ENCODE data around the gene ASXL1.
"Not testable (repeated sequence)": the region's sequence is repeated elsewhere in the genome, so short reads cannot be mapped to it uniquely, and the experiment has no call there.

Gene ASXL1

GRCh38 chr20:32357869-32358631 is at the start of gene ASXL1:
Gene ASXL1, plus strand, starts transcription at chr20:32358331. Its CDS starts 445 bp downstream, at chr20:32358776.
- peak; percentile 97 for DNase-seq

GRCh38 chr20:32312718-32313424 is 45.3 kb upstream of the ASXL1 start:
- DNase-seq = no peak

DNA sequence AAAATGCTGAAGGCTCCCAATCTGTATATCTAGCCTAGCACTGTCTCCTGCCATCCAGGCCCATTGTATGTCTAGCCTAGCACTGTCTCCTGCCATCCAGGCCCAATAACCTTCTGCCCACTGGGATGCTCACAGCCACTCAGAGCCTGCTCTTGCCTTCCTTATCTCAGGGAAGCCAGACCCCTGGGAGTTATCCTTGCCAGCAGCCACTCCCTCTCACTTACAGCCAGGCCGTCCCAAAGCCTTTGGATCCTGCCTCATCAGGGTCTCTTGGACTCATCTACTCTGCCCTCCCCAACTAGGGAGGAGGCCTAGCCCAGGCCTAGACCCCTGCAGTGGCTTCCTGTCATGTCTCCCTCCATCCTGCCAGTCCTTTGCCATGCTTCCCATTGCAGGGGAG is 43.4 kb upstream of the ASXL1 start:
- DNase-seq = no peak

GRCh38 chr20:32315399-32315798 is 42.7 kb upstream of the ASXL1 start:
- DNase-seq = no peak

GRCh38 chr20:32315891-32316290 is 42.2 kb upstream of the ASXL1 start:
- DNase-seq = no peak

DNA sequence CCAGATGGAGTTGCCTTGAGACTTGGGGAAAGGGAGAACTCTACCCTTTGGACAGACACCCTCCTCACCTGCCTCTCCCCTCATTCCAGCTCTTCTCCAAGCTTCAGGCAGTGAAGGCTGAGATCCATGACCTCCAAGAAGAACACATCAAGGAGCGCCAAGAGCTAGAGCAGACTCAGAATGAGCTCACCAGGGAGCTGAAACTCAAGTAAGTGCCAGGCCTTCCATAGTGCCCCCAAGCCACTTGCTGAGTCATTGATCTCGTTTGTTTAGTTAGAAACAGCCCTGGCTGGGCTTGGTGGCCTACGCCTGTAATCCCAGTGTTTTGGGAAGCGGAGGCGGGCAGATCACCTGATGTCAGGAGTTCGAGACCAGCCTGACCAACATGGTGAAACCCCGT is 41.5 kb upstream of the ASXL1 start:
- DNase-seq = no peak

DNA sequence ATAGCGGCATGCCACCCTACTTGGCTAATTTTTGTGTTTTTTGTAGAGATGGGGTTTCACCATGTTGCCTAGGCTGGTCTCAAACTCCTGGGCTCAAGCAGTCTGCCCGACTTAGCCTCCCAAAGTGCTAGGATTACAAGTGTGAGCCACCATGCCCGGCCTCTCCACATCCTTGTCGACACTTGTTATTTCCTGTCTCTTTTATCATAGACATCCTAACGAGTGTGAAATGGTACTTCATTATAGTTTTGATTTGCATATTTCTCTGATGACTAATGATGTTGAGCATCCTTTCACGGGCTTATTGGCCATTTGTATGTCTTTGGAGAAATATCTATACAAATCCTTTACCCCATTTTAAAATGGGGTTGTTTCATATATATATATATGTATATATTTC is 39.0 kb upstream of the ASXL1 start:
- no peak for DNase-seq

GRCh38 chr20:32320305-32320704 is 37.8 kb upstream of the ASXL1 start:
- DNase-seq = no peak

- no peak for DNase-seq
Measured at GRCh38 chr20:32321390-32321789, 36.7 kb upstream of the ASXL1 start.

GRCh38 chr20:32322260-32322659 is 35.9 kb upstream of the ASXL1 start:
- not testable (repeated sequence) for DNase-seq

GRCh38 chr20:32323761-32324160 is 34.4 kb upstream of the ASXL1 start:
- DNase-seq = not testable (repeated sequence)

GRCh38 chr20:32325706-32326503 is 32.2 kb upstream of the ASXL1 start:
- DNase-seq = peak; percentile 97

GRCh38 chr20:32326504-32326845 is 31.7 kb upstream of the ASXL1 start:
- DNase-seq = peak; percentile 94

GRCh38 chr20:32327087-32327681 is 30.9 kb upstream of the ASXL1 start:
- peak; percentile 36 for DNase-seq

- DNase-seq = peak; percentile 81
Measured at GRCh38 chr20:32329817-32330554, 28.1 kb upstream of the ASXL1 start.

DNA sequence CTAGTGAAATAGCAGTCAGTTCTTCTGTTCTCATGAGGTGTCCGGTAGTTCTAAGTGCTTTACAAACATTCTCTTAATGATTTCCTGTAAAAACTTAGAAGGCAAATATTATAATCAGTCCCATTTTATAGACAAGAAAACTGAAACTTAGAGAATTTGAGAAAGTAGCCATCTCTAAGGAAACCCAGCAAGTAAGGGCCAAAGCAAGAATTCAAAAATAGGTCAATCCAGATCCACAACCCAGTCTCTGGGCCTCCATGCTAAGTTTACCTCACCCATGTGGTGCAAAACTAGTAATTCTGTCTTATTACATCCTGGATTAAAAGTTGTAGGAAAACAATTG is 27.6 kb upstream of the ASXL1 start:
- no peak for DNase-seq

- DNase-seq = no peak
Measured at GRCh38 chr20:32332614-32333013, 25.5 kb upstream of the ASXL1 start.

- DNase-seq = no peak
Measured at GRCh38 chr20:32333181-32333987, 24.7 kb upstream of the ASXL1 start.

DNA sequence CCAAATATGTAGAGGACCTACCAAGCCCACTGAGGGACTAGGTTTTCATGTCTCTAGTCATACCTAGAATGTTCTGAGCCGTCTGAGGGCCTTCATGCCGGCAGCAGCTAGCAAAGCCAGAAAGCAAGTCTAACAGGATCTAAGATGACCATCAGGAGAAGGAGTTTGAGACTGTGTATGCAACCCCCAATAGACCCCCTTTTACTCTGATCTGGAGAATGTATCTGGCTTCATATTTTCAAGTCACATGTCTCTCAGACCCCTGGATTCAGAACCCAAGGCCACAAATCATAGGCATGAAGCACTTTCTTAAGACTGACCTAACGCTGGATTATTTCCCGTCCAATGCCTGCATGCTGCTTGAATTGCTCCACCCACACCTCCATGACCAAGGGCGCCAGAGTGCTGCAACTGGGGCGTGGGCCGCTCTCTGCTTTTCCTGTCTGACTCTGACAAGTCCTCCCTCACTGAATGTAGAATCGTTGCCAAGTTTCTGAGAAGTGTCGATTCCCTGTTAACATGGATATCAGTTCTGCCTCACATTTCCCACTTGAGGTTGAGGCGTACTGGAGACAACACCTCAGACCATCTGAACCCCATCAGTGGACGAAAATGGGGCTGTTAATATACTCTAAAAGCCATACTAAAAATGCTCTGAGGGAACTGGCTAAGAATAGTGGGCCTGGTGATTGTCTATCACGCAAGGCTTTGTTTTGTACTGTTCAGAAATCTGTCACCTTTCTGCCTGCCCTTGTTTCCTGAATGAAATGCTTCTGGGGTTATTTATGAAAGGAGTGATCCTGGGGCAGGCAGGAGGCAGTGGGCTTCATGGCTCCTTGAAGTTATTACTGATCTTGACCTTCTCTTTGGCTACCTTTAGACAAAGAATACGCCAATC is 23.9 kb upstream of the ASXL1 start:
- DNase-seq = peak; percentile 58

DNA sequence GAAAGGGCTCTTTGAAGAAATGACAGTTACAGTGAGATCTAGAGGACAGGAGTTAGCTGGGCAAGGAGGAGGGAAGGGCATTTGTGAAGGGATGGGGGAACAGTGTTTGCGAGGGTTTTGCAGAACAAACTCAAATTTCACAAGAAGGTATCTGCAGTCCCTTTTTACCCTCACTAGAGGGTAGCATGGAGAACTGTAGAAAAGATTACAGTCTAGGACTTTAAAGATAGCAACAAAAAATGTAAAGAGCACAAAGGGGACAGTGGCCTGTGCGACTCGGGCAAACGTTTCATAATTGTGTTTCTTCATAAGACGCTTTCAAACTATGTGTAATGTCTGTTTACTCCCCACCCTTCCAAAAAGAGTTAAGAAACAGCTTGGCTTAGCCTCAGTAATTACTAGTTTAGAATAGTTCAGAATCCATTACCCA is 21.2 kb upstream of the ASXL1 start:
- no peak for DNase-seq

Data from NCI-H2029 (cell line).